GM18909 (cell line): ENCODE data around the gene NR5A1.

Experiments
- ATAC-seq: cut with Tn5 transposase; IDR thresholded peaks from one replicate; pipeline ENCODE4 v1.9.1; 2021; ENCODE audit warnings: mild to moderate bottlenecking; ENCODE audit not compliant: unreplicated experiment, poor library complexity

NR5A1 gene

DNA sequence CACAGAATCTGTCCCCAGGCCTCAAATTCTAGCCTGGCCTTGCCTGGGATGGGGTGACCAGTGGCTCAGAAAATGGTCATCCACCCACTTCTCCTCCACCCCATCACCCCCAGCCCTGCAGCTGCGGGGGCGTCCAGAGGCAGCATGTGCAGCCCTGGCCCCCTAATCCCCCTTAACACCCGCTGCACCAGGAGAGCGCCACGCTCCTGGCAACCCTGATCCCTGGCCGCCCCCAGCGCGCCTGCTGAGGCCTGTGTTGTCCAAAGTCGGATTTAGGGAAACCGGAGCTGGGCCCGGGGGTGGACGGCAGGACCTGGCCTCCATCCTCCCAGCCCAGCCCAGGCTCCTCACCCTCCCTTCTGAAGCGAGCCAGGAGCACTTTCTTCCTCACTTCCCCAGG is 22.0 kb downstream of the NR5A1 start:
- ATAC-seq = no peak

GRCh38 chr9:124483481-124483880 is 23.7 kb downstream of the NR5A1 start:
- no peak for ATAC-seq

GRCh38 chr9:124482431-124483031 is 24.7 kb downstream of the NR5A1 start:
- ATAC-seq = no peak

GRCh38 chr9:124481115-124481514 is 26.1 kb downstream of the NR5A1 start:
- no peak for ATAC-seq

DNA sequence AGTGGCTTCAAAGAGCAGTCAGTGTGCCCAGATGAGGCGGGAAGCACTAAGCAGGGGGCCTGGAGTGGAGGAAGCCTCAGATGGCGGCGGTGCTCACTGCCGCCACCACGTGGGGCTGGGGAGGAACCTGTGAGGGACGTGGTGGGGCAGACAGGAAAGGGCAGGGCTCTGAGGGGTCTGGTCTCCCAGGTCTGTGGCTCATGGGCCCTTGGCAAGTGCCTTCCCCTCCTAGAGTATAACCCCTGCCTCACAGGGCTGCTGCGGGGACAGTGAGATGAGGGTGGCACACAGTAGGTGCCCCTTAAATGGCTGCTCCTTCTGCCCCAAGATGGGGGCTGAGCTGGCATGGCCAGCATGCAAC is 26.6 kb downstream of the NR5A1 start:
- no peak for ATAC-seq

DNA sequence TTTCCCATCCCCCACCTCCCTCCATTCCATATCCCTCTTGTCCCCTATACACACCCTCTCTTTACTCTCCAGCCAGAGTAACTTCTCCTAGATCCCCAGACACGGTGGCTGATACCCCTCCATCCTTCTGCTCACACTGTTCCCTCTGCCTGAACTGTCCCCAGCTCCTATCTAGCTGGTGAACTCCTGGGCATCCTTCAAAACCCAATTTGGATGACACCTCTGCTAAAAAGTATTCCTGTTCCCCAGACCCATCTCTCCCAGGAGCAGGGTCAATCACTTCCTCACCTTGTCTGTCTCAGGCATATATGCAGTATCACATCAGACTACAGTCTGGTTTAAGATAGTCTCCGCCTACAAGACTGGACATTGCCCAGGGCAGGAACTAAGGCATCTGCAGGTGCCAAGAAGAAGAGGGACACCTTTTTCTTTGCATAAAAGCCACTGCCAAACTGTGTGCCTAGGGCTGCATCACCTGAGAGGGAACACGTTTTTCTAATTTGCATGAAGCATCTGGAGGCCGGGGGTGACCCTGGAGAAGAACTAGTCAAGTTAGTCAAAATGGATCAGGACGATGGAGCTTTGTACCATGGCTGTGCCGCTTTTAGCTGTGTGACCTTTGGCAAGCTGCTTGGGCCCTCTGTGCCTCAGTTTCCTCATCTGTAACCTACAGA is 27.1 kb downstream of the NR5A1 start:
- ATAC-seq = no peak

GRCh38 chr9:124479371-124479770 is 27.8 kb downstream of the NR5A1 start:
- no peak for ATAC-seq

DNA sequence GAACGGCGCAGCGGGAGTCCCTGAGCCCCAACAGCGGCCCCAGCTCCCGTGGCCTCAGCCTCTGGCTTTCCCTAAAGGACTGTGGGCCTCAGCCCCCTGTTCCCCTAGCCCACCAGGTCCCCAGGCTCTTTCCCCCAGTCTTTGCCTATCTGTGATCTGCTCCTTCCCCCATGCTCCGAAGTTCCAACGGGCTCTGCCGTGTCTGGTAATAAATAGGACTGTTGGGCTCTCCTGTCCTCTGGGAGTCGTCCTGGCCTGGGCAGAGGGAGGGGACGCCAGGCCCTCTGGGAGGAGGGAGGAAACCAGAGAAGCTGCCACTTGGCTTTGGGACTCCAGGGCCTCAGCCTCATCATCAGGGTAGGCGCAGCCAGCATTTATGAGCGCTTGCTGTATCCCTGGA is 28.8 kb downstream of the NR5A1 start:
- no peak for ATAC-seq

- no peak for ATAC-seq
These were observed 29.4 kb downstream of the NR5A1 start for GRCh38 chr9:124477648-124478285.

GRCh38 chr9:124477211-124477647 is 30.0 kb downstream of the NR5A1 start:
- ATAC-seq = no peak

DNA sequence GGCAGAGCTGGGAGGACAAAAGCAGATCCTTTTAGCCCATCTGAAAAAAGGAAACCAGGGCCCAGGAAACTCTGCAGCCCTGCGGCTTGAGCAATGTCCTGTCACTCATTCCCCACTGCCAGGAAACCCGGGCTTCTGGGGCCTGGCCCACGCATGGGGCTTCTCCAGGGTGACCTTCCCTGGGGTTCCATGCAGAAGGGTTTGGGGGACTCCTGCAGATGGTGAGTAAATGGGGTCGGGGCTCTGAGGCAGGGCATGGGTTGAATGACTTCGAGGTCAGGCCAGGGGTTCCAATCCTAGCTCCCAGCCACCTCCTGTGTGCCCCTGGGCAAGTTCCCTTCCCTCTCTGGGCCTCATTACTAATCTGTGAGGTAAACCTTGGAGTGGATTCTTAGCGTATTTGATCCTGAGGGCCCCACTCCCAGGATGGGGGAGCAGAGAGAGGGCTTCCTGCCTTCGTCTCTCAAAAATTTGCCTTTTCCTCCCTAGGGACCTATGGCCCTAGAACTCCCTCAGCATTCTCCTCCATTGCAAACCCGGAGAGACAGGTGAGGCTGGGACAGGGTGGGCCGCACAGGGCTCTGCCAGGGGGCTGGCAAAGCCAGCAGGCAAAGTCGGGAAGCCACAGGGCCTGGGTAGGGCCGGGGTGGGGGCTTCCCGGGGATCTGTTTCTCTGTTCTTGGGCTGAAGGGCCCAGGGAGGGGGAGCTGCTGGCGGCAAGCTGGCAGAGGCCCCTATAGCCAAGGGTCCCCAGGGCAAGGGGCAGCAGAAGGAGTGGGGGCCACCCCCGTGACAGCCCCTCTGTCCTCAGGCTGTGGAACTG is 31.1 kb downstream of the NR5A1 start:
- no peak for ATAC-seq

DNA sequence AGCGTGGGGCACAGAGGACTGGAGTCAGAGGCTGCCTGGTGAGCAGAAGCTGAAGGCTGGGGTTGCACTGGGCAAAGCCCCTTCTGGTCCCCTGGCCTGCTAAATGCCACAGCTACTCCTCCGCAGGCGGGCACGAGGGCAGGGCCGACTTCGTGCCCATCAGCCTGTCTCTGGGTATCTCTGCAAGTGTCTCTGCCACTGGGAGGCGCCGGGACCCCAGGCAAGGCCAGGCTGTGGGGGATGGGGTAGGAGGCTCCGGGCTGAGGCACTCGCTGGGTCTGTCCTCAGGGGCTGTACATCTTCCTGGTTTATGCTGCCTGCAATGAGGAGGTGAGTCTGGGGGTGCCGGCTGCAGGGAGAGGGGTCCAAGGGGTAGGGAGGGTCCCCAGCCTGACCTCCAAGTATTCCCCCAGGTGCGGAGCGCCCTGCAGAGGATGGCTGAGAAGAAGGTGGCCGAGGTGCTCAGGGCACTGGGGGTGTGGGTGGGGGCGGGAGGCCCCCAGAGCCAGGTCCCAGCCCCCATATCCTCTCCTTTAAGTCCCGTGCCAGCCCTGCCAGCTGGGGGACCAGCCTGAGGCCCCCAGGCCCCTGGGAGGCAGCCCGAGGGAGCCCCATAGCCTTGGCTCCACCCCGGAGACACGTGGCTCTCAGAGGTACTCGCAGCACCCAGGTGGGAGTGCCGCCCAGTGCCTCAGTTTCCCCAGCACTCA is 31.9 kb downstream of the NR5A1 start:
- no peak for ATAC-seq

DNA sequence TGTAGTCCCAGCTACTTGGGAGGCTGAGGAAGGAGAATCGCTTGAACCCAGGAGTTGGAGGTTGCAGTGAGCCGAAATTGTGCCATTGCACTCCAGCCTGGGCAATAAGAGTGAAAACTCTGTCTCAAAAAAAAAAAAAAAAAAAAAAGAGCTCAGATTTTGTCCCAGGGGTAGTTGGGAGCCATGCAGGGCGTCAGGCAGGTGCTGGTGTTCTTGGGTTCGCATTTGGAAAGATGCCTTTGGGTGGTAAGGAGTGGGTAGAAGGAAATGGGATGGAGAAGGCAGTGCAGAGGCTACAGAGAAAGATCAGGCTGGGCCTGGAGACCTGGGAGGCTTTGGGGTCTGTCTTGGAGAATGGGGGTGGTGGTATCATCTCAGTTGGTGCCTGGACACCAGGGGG is 33.0 kb downstream of the NR5A1 start:
- no peak for ATAC-seq

DNA sequence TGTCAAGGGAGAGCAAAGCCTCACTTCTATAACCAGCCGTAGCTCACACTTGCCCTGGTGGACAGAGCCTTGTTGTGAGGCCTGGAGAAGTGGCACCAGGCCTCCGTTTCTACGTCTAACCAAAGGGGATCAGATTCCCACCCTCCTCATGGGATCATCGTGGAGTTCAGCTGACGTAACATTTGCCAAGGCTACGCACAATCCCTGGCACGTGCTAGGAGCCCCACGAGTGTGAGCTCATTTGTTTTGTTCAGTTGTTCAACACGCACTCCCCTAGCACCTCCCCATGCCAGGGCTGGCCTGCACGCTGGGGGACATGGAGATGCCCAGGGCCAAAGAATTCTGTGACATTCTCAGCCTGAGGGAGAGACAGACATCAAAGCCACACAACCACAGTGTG is 33.9 kb downstream of the NR5A1 start:
- no peak for ATAC-seq

DNA sequence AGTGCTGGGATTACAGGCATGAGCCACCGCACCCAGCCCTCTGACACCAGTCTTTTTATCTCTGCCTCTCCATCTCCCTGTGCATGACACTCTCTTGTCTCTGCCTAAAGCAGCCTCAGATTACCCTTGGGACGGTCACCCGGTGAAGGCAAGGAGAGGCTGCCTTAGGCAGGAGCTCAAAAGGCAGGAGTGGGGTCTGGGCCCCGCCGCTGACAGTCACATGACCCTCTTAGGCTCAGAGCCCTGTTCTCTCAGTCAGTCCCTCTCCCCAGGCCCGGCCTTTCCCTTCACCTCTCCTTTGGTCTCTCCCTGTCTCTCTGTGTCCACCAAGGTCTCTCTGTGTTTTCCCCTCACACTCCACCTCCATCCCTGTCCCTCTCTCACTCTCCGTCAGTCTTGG is 34.4 kb downstream of the NR5A1 start:
- no peak for ATAC-seq

GRCh38 chr9:124471761-124472160 is 35.4 kb downstream of the NR5A1 start:
- no peak for ATAC-seq

- no peak for ATAC-seq
These were observed 36.5 kb downstream of the NR5A1 start for GRCh38 chr9:124470726-124471125.

- no peak for ATAC-seq
These were observed 36.9 kb downstream of the NR5A1 start for GRCh38 chr9:124470306-124470705.

DNA sequence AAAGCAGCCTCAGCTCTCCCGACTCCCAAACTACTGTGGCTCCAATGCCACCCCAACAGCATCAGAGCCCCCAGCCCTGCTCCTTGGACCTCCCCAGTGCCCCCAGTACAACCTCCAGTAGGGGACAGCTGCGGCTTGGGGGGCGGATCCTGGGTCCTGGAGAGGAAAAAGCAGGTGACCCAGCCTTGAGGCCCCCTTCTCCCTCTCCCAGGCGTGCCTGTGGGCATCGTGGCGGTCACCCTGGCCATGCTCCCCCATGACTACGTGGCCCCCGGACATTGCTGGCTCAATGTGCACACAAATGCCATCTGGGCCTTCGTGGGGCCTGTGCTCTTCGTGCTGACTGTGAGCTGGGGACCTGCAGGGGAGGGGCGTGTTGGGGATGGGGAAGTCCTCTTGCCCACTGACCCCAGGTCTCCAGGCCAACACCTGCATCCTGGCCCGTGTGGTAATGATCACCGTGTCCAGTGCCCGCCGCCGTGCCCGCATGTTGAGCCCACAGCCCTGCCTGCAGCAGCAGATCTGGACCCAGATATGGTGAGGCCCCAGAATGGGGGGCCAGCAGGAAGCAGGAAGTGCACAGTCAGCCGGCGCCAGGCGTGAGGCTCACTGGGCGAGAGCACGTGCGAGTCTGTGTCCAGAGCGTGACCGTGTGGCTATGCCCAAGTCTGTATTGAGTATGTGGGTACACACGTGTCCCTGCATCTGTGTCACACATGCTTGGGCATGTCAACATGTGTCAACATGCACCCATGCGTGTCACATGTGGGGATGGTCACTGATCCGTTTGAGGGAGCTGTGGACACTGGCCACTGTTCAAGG is 38.0 kb downstream of the NR5A1 start:
- ATAC-seq = no peak
